Activated naive CD4-positive, alpha-beta T cell treated with anti-CD3 and anti-CD28 coated beads for 36 hours (primary cell): Measurements from ENCODE around the gene AMER3. TPM values are rescaled to one million over a fixed set of nuclear protein-coding genes. Genes with fewer than 3 reads are reported as not detected.
"Not testable (repeated sequence)": the region's sequence is repeated elsewhere in the genome, so short reads cannot be mapped to it uniquely, and the experiment has no call there.

ENCODE experiments used
- CTCF ChIA-PET: fragments of 350-600 bp; sonication (Branson Sonifier 250); formaldehyde crosslinking; loops from one replicate; lab custom pipeline; 2021; ENCODE audit warnings: antibody characterized with exemption; lab: Charles Lee
- DNase-seq: peaks from one replicate; pipeline ENCODE4 v3.0.0-alpha.2; 2020
- H3K27ac Mint-ChIP-seq: one replicate; pipeline ENCODE4 v1.8.0; 2021; ENCODE audit warnings: mild to moderate bottlenecking, mixed read lengths
- H3K27me3 Mint-ChIP-seq: one replicate; pipeline ENCODE4 v1.8.0; 2021; ENCODE audit warnings: low read depth, mixed read lengths
- H3K36me3 Mint-ChIP-seq: one replicate; pipeline ENCODE4 v1.8.0; 2021; ENCODE audit warnings: low read depth, mixed read lengths
- H3K4me1 Mint-ChIP-seq: one replicate; pipeline ENCODE4 v1.8.0; 2021; ENCODE audit warnings: low read depth, mixed read lengths
- H3K4me3 Mint-ChIP-seq: one replicate; pipeline ENCODE4 v1.8.0; 2021; ENCODE audit warnings: mild to moderate bottlenecking, moderate library complexity, mixed read lengths
- H3K9me3 Mint-ChIP-seq: one replicate; pipeline ENCODE4 v1.8.0; 2021; ENCODE audit warnings: mixed read lengths
- intact Hi-C: fragments of 100-400 bp; cut with micrococcal nuclease; formaldehyde crosslinking; loops from one replicate; pipeline ENCODE4 v1.15.1; 2023
- total RNA-seq, 2 experiments: library from RNA; stranded (reverse); gene quantifications; one replicate each; pipeline ENCODE4 v1.2.3, GENCODE V29; 2021

The AMER3 gene, protein sequence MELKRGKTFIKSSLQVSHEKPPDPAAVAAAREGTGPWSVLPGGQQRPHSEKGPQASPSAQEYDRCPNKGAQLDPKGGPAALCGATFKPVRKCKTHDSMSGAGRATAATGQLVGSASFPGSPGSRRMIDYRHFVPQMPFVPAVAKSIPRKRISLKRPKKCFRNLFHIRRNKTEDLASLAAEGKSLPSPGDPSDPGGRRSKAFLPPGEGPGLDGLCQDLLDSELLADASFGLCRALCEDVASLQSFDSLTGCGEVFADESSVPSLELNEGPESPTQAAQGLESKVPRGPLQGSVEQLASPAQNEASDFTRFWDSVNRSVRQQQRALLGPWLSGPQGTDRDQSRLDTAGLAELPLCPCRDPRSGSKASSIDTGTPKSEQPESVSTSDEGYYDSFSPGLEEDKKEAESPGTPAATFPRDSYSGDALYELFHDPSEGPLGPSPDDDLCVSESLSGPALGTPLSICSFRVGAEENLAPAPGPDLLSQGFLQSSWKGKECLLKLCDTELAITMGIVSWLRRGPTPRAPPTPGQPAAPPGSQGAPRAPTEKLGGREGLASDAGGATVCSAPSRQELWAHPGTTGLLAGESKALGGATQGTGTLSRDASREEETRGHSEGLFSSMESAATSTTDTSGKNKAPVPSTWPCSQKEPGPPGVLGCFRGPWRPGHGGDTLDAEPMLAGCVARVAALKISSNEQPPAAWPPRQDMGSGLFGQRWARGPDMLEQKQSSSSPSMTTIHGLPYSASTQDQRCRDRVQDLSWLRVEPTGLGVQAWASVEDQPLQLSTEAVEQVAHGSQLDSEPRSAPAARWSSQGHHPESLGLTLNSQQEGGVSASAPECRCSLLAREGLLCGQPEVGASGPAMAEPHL
- not detected for total RNA-seq

DNA sequence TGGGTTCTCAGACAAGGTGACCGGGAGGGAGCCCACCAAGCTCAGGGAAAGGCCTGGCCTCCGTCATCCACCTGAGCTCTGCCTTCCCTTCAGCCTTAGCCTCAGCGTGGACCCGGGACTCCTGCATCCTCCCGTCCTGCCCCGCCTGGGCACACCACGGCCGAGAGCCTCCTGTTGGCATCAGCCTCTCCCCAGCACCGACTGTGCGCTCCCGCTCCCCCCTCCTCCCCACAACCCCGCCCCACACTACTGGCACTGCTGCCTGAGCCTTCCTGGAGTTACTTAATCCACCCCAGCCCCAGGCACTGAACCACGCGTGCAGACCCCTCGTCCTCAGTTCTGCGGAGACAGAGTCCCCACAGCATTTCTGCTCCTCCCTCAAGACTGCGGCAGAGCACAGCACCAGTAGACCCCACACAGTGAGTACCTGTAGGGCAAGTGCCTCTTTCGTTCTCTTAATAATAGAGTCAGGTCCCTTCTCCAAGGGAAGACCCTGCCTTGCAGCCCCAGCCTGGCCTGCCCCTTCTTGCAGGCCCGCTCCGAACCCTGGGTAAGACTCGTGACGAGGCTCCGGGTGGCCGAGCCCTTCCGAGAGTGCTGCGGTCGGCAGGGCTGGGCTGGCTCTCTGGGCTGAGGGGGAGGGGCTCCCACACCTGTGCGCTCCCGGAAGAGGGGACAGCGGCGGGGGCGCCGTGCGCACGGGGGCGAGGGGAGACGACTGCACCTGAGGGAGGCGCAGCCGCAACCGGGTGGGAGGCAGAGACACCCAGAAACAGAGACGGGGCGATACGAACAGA, at the start of gene AMER3:
Gene AMER3 (plus strand): TSS at position 285 of the 797 bp plus-strand sequence. CDS start 6,533 bp downstream, outside the sequence.
- no peak within 1 kb of the TSS for H3K4me3 Mint-ChIP-seq
- H3K27me3 Mint-ChIP-seq = peaks cover 44% of the 10 kb centered on the region
- CTCF ChIA-PET = no interaction called here
- no peak for DNase-seq
- H3K9me3 Mint-ChIP-seq = no peaks in the 10 kb centered on the region
- no peak within 1 kb of the TSS for H3K27ac Mint-ChIP-seq
- H3K4me1 Mint-ChIP-seq = peaks cover 3% of the 10 kb centered on the region
- intact Hi-C loops = no loop called here
- H3K36me3 Mint-ChIP-seq = no peaks in the 10 kb centered on the region

DNA sequence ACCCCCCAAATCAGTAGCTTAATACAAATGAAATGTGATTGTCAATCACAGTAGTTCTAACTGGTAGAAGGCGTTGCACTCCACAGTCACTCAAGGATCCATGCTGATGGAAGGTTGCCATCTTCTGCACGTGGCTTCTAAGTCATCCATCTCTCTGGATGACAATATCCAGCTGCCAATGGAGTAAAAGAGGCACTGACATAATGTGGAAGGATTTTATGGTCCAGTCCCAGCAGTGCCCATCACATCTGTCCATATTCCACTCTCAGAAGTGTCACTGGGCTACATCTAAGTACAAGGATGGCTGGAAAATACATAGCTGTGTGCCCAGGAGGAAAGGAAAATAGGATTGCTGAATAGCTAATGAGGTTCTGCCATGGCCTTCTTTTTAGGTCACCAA, 40.5 kb upstream of the AMER3 start:
- H3K4me1 Mint-ChIP-seq, H3K27me3 Mint-ChIP-seq, H3K9me3 Mint-ChIP-seq, DNase-seq, H3K4me3 Mint-ChIP-seq, H3K27ac Mint-ChIP-seq, H3K36me3 Mint-ChIP-seq, intact Hi-C loops, CTCF ChIA-PET: not testable (repeated sequence)

DNA sequence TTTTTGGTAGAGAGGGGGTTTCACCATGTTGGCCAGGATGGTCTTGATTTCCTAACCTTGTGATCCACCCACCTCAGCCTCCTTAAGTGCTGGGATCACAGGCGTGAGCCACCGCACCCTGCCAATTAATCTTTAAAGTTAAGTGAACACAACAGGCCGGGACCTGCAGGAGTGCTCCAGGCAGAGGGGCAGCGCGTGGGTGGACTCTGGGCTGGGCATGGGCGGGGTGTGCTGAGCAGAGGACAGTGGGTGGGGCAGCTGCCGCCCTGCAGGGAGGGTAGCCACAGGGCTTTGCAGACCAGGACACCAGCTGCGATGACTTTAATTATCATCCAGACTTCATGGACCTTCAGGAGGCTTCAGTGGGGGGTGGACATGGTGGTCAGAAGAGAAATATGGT, 35.3 kb upstream of the AMER3 start:
- Mint-ChIP-seq H3K9me3 (no peaks in the 10 kb centered on the region), H3K4me1 (no peaks in the 10 kb centered on the region), H3K27ac (no peak overlapping the region), H3K36me3 (no peaks in the 10 kb centered on the region), H3K4me3 (no peak overlapping the region), H3K27me3 (peaks cover 2% of the 10 kb centered on the region)
- CTCF ChIA-PET = no interaction called here
- intact Hi-C loops = loop anchor here (10.0 kb wide), 1 partner anchor 345 kb away; no protein-coding TSS in a partner anchor
- no peak for DNase-seq

DNA sequence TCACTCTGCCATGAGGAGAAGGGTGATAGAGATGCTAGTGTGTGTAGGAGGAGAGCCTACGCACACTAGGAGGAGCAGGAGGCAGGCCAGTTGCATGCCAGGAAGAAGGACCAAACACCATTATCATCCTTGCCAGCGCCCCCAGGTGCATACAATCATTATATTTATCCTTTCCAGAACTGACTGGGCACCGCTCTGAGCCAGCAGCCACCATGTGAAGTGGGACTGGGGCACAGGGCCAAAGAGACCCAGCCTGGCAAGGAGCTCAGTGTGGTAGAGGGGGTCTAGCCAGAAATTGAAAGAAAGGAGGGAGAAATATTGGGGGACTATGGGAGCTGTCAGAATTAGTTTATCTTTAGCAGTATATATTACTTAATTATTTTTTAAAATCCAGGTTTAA, 34.8 kb upstream of the AMER3 start:
- Mint-ChIP-seq H3K27ac (no peak overlapping the region), H3K36me3 (no peaks in the 10 kb centered on the region), H3K4me3 (no peak overlapping the region), H3K9me3 (no peaks in the 10 kb centered on the region), H3K27me3 (peaks cover 2% of the 10 kb centered on the region), H3K4me1 (no peaks in the 10 kb centered on the region)
- DNase-seq = no peak
- CTCF ChIA-PET = no interaction called here
- intact Hi-C loops = loop anchor here (10.0 kb wide), 1 partner anchor 346 kb away; no protein-coding TSS in a partner anchor

DNA sequence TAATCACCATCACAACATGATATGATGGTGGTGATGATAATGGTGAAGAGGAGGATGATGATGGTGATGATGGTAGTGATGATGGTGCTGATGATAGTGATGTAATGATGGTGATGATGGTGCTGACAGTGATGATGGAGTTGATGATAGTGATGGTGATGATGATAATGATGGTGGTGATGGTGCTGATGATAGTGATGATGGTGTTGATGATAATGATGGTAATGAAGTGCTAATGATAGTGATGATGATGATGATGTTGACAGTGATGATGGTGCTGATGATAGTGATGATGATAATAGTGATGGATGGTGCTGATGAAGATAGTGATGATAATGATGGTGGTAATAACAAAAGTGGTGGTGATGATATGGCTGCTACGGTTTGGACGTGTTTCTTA, 30.9 kb upstream of the AMER3 start:
- H3K9me3 Mint-ChIP-seq = no peaks in the 10 kb centered on the region
- intact Hi-C loops = loop anchor here (10.0 kb wide), 1 partner anchor 350 kb away; no protein-coding TSS in a partner anchor
- no peak for DNase-seq
- CTCF ChIA-PET = no interaction called here
- H3K27me3 Mint-ChIP-seq = peaks cover 2% of the 10 kb centered on the region
- peaks cover 7% of the 10 kb centered on the region for H3K4me1 Mint-ChIP-seq
- no peak overlapping the region for H3K4me3 Mint-ChIP-seq
- H3K27ac Mint-ChIP-seq = no peak overlapping the region
- no peaks in the 10 kb centered on the region for H3K36me3 Mint-ChIP-seq

DNA sequence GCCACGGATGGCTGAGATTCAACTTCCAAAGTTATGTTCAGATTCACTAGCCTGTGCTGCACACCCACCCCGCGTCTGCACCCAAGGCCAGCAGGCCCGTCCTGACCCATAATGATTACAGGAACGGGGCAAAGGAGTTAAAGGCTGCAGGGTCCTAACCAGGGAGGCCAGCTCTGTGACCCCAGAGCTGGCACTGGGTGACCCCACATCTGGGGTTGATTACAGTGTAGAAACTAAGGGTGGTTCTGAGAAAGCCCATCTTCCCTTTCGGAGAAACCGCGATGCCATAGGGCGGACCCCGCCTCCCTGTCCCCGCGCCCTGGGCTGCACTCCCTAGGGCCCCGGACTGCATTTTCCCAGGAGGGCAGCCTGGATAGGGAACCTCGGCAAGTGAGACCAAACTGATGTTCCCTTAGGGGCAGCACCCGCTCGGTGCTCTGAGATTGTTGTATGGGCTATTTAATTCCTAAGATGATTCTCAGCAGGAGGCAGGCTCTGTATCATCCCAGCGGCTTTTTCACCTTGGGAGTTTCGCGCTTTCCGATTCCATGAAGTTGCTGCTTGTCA, 28.6 kb upstream of the AMER3 start:
- Mint-ChIP-seq H3K36me3 (no peaks in the 10 kb centered on the region), H3K27me3 (no peaks in the 10 kb centered on the region), H3K27ac (peak overlapping the region; percentile 43), H3K9me3 (no peaks in the 10 kb centered on the region), H3K4me1 (peaks cover 7% of the 10 kb centered on the region), H3K4me3 (peak overlapping the region; percentile 73)
- intact Hi-C loops = loop anchor here (1.0 to 10.0 kb wide), 4 partner anchors 72 to 384 kb away; partner anchors contain the start of gene IMP4
- CTCF ChIA-PET = interaction anchor here (1.5 kb wide), 1 partner anchor 147 kb away, joined by 3 read pairs; no protein-coding TSS in a partner anchor
- no peak for DNase-seq

DNA sequence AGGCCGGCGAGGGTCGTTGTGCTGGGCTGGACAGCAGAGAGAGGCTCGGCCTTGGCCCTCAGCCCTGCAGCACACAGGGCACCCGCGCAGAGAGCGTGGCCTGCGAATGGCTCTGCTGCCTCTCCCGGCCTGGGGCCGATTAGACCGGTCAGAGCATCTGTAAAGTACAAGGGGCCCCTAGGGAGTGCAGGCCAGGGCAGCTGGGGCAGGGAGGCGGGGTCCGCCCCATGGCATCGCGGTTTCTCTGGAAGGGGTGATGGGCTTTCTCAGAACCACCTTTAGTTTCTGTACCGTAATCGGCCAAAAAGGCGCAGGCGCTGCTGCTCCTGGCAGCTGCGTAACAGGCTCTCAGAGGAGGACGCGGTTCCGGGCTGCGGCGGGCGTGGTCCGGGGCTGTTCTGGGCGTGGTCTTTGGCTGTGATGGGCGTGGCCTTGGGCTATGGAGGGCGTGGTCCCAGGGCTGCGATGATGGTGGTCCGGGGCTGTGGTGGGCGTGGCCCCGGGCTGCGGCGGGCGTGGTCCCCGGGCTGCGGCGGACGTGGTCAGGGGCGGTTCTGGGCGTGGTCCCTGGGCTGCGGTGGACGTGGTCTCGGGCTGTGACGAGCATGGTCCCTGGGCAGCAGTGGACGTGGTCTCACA, 27.9 kb upstream of the AMER3 start:
- no peaks in the 10 kb centered on the region for H3K36me3 Mint-ChIP-seq
- H3K9me3 Mint-ChIP-seq = no peaks in the 10 kb centered on the region
- intact Hi-C loops = loop anchor here (1.0 to 10.0 kb wide), 4 partner anchors 71 to 385 kb away; partner anchors contain the start of gene IMP4
- peak overlapping the region; percentile 73 for H3K4me3 Mint-ChIP-seq
- no peaks in the 10 kb centered on the region for H3K27me3 Mint-ChIP-seq
- DNase-seq = peak; percentile 92
- CTCF ChIA-PET = interaction anchor here (1.5 to 1.7 kb wide), 2 partner anchors 71 to 146 kb away, joined by 3 to 9 read pairs; no protein-coding TSS in a partner anchor
- H3K27ac Mint-ChIP-seq = peak overlapping the region; percentile 43
- peaks cover 7% of the 10 kb centered on the region for H3K4me1 Mint-ChIP-seq

DNA sequence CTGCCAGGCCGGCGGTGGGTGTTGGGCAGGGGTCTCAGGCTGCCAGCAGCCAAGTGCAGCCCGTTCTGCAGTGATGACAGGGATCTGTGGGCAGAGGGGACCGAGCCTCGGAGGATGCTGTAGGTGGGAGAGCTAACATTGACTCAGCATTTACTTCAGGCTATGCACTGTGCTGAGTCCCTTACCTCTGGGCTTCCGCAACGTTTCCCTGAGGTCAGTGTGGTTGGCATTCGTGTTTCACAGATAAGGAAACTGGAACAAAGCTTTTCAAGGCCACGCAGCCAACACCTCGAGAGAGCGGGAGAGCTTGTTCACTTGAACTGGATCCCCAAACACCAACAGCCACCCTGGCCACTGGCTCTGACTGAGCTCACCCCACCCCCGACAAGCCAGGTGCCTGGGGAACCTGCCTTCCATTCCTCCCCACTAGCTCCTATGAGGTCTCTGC, 27.3 kb upstream of the AMER3 start:
- intact Hi-C loops = loop anchor here (10.0 kb wide), 1 partner anchor 353 kb away; no protein-coding TSS in a partner anchor
- Mint-ChIP-seq H3K9me3 (no peaks in the 10 kb centered on the region), H3K4me1 (peaks cover 7% of the 10 kb centered on the region), H3K27me3 (no peaks in the 10 kb centered on the region), H3K27ac (no peak overlapping the region), H3K4me3 (peak overlapping the region; percentile 41), H3K36me3 (no peaks in the 10 kb centered on the region)
- peak; percentile 43 for DNase-seq
- CTCF ChIA-PET = interaction anchor here (1.5 to 1.7 kb wide), 2 partner anchors 70 to 146 kb away, joined by 3 to 9 read pairs; no protein-coding TSS in a partner anchor

DNA sequence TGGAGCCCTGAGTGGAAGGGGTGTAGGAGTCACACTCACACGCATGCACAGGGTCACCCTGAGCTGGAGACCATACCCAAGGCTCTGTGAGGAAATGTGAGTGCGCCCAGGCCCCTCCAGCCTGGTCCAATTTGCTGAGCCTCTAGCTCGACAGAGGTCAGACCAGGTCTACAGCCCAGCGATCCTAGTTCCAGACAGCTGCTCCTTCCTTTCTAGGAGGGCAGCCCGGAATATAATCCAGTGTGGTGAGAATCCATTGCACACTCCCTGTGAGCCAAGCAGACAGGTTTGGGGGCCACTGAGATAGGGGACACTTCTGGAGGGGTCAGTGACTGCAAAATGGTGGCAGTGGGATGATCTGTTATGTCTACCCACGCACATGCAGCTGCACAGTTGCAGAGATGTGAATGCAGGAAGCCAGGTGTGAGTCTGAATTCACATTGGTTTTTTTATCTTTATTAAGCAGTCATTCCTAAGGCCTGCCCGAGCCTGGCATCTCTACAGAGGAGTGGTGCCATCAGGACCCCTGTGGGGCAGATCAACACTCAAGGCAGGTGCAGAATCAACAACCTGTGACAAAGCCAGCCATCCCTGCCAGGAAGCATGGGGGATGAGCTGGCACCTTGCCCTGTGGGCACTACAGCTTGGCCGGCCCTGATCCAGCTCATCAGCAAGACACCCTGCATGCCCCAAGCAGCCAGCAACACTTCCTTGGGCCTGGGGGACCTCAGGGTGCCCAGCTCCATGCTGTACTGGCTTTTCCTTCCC, 26.6 kb upstream of the AMER3 start, which contains the start of gene GPR148:
Gene GPR148 (plus strand): TSS at position 522 of the 768 bp plus-strand sequence. CDS start 82 bp downstream, at position 604.
- CTCF ChIA-PET = interaction anchor here (1.5 to 1.7 kb wide), 2 partner anchors 70 to 145 kb away, joined by 3 to 9 read pairs; no protein-coding TSS in a partner anchor
- Mint-ChIP-seq H3K36me3 (no peaks in the 10 kb centered on the region), H3K4me1 (peaks cover 7% of the 10 kb centered on the region), H3K9me3 (no peaks in the 10 kb centered on the region), H3K27me3 (no peaks in the 10 kb centered on the region), H3K27ac (no peak within 1 kb of the TSS), H3K4me3 (peak within 1 kb of the TSS; percentile 41)
- DNase-seq = no peak
- intact Hi-C loops = loop anchor here (10.0 kb wide), 1 partner anchor 354 kb away; no protein-coding TSS in a partner anchor
